SKM-1 (cell line): ENCODE data around the gene PAX5.

Experiments
- DNase-seq: peaks from one replicate; lab custom pipeline; 2025; ENCODE audit not compliant: unreplicated experiment; lab: John Stamatoyannopoulos, UW

PAX5 gene

GRCh38 chr9:36935332-36935731, 98.7 kb downstream of the PAX5 start:
- no peak for DNase-seq

GRCh38 chr9:36934478-36935065, 99.5 kb downstream of the PAX5 start:
- no peak for DNase-seq

- no peak for DNase-seq
Measured at GRCh38 chr9:36933676-36934215, 100.3 kb downstream of the PAX5 start.

- DNase-seq: no peak
Measured at GRCh38 chr9:36932198-36932597, 101.9 kb downstream of the PAX5 start.

GRCh38 chr9:36930941-36931340, 103.1 kb downstream of the PAX5 start:
- DNase-seq: no peak

GRCh38 chr9:36929350-36929675, 104.8 kb downstream of the PAX5 start:
- no peak for DNase-seq

- DNase-seq: no peak
Measured at GRCh38 chr9:36928670-36929349, 105.3 kb downstream of the PAX5 start.

- no peak for DNase-seq
Measured at GRCh38 chr9:36928210-36928609, 105.9 kb downstream of the PAX5 start.

- DNase-seq: no peak
Measured at GRCh38 chr9:36924757-36925432, 109.2 kb downstream of the PAX5 start.

- DNase-seq: no peak
Measured at GRCh38 chr9:36924071-36924470, 110.0 kb downstream of the PAX5 start.

GRCh38 chr9:36923025-36923625, 110.9 kb downstream of the PAX5 start:
- DNase-seq: no peak

- no peak for DNase-seq
Measured at GRCh38 chr9:36922548-36922947, 111.5 kb downstream of the PAX5 start.

GRCh38 chr9:36914212-36914577, 119.9 kb downstream of the PAX5 start:
- DNase-seq: no peak

GRCh38 chr9:36913393-36914211, 120.5 kb downstream of the PAX5 start:
- DNase-seq: no peak

- no peak for DNase-seq
Measured at GRCh38 chr9:36912620-36913019, 121.4 kb downstream of the PAX5 start.

- DNase-seq: no peak
Measured at GRCh38 chr9:36911601-36912412, 122.3 kb downstream of the PAX5 start.

- DNase-seq: no peak
Measured at GRCh38 chr9:36911037-36911436, 123.0 kb downstream of the PAX5 start.

- no peak for DNase-seq
Measured at GRCh38 chr9:36906492-36906891, 127.6 kb downstream of the PAX5 start.

GRCh38 chr9:36905101-36906066, 128.7 kb downstream of the PAX5 start:
- no peak for DNase-seq
